ENCODE results near the gene EPHB2.

EPHB2 gene

DNA sequence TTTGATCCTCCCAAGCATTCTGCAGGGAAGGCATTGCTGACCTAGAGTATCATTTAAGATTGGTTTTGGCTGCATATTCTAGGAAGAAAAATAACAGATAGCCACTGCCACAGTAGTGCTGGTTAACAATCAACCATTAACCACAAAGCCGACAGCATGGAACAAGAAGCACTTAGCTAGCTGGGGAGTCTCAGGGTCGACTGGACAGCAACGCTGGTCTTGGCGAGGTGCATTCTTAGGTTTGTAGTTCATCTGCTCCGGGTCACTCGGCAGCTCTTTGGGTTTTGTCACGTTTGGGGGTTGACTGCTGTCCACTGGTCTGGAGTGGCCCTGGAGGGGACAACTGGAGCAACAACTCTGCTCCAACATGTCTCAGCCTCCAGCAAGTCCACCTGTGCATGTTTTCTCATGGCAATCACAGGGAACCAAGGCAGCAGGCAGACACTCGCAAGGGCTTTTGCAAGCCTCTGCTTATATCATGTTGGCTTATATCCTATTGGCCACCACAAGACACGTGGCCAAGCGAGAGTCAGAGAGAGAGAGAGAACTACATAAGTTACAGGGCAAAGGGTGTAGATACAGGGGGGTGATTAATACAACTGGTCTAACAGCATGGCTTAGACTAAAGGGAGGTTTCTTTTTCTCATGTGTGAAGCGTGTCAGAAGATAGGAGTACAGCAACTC is 162.5 kb downstream of the EPHB2 start:
- peaks cover 0 to 29% of the 10 kb centered on the region in 2 experiments for H3K27me3 ChIP-seq (ENCODE audit: control insufficient read depth in 1 of 2, insufficient read depth in 1 of 2, low read length in 2 of 2)
- H2BK15ac ChIP-seq (ENCODE audit: low read depth, poor library complexity, severe bottlenecking): no peak overlapping the region
- peak overlapping the region; percentile 84 for H3K27ac ChIP-seq (ENCODE audit: low read length, poor library complexity, severe bottlenecking)
- peaks cover 22% of the 10 kb centered on the region for H3K79me1 ChIP-seq (replicated peaks; ENCODE audit: low read length, poor library complexity, severe bottlenecking)
- H2BK120ac ChIP-seq (ENCODE audit: low read depth, low read length): no peak overlapping the region
- H3K9me3 ChIP-seq (ENCODE audit: control insufficient read depth, low read length): peaks cover 8% of the 10 kb centered on the region
- H3K4me3 ChIP-seq (ENCODE audit: insufficient read depth in 1 of 2, low read depth in 1 of 2, low read length in 2 of 2): no peak overlapping the region
- H2AFZ ChIP-seq (ENCODE audit: low read depth, low read length): no peak overlapping the region
- no peak overlapping the region for H3K9ac ChIP-seq (ENCODE audit: low read length)
- H2AK5ac ChIP-seq (ENCODE audit: low read length, severe bottlenecking): no peak overlapping the region
- no peak for DNase-seq
- no peak overlapping the region for H3K4ac ChIP-seq (ENCODE audit: low read depth in 1 of 2, low read length in 2 of 2)
- H4K8ac ChIP-seq (ENCODE audit: low read length): no peak overlapping the region
- H3K4me1 ChIP-seq (ENCODE audit: control insufficient read depth, insufficient read depth, low read depth, low read length): peaks cover 56% of the 10 kb centered on the region
- H3K36me3 ChIP-seq (ENCODE audit: control insufficient read depth in 1 of 2, insufficient read depth in 2 of 2, low read depth in 1 of 2, low read length in 2 of 2): peaks cover 0 to 33% of the 10 kb centered on the region in 2 experiments
- no peak overlapping the region for H3K18ac ChIP-seq (ENCODE audit: low read depth in 1 of 2, low read length in 2 of 2)
- no peak overlapping the region for H3K14ac ChIP-seq (ENCODE audit: low read length in 2 of 2)
- no peak overlapping the region for H2BK12ac ChIP-seq (ENCODE audit: low read length in 2 of 2)
- WGBS: 94% methylated on average over 10 of the region's 11 CpGs
- H3K23ac ChIP-seq (ENCODE audit: low read length in 2 of 2): no peak overlapping the region
- no peak overlapping the region for H2BK5ac ChIP-seq (ENCODE audit: low read depth, low read length, poor library complexity, severe bottlenecking)
- peak overlapping the region; percentile 36 for H3K4me2 ChIP-seq (ENCODE audit: low read length, poor library complexity, severe bottlenecking)
- H4K91ac ChIP-seq (ENCODE audit: low read length): no peak overlapping the region

DNA sequence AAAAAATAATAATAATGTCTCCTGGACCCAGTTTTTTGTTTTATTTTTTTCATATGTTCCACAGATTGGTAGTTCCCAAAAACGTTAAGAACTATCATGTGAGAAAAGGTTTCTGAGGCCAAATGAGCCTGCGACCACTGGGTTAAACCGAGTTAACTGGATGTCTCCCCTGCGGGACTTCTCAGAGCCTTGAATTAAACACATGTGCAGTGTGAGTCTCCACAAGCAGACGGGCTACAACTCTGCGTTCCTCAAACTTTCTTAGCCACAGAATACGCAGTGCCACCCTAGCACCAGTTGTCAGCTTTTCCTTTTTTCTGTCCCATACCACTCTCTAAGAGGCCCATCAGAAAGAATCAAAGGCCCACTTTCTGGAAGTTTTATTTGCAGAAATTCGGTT is 164.1 kb downstream of the EPHB2 start:
- Histone ChIP-seq H2BK120ac (ENCODE audit: low read depth, low read length) (no peak overlapping the region), H3K79me1 (replicated peaks; ENCODE audit: low read length, poor library complexity, severe bottlenecking) (peaks cover 13% of the 10 kb centered on the region), H3K4me1 (ENCODE audit: control insufficient read depth, insufficient read depth, low read depth, low read length) (peaks cover 63% of the 10 kb centered on the region), H4K8ac (ENCODE audit: low read length) (no peak overlapping the region), H2BK5ac (ENCODE audit: low read depth, low read length, poor library complexity, severe bottlenecking) (no peak overlapping the region), H3K4ac (ENCODE audit: low read depth in 1 of 2, low read length in 2 of 2) (no peak overlapping the region), H3K9me3 (ENCODE audit: control insufficient read depth, low read length) (peaks cover 5% of the 10 kb centered on the region), H3K18ac (ENCODE audit: low read depth in 1 of 2, low read length in 2 of 2) (no peak overlapping the region), H3K27me3 (ENCODE audit: control insufficient read depth in 1 of 2, insufficient read depth in 1 of 2, low read length in 2 of 2) (peaks cover 0 to 40% of the 10 kb centered on the region in 2 experiments), H3K27ac (ENCODE audit: low read length, poor library complexity, severe bottlenecking) (no peak overlapping the region), H3K9ac (ENCODE audit: low read length) (no peak overlapping the region), H3K4me3 (ENCODE audit: insufficient read depth in 1 of 2, low read depth in 1 of 2, low read length in 2 of 2) (no peak overlapping the region), H3K23ac (ENCODE audit: low read length in 2 of 2) (no peak overlapping the region), H2BK12ac (ENCODE audit: low read length in 2 of 2) (no peak overlapping the region), H3K36me3 (ENCODE audit: control insufficient read depth in 1 of 2, insufficient read depth in 2 of 2, low read depth in 1 of 2, low read length in 2 of 2) (peaks cover 0 to 36% of the 10 kb centered on the region in 2 experiments), H3K4me2 (ENCODE audit: low read length, poor library complexity, severe bottlenecking) (no peak overlapping the region), H3K14ac (ENCODE audit: low read length in 2 of 2) (no peak overlapping the region), H2AK5ac (ENCODE audit: low read length, severe bottlenecking) (no peak overlapping the region), H2AFZ (ENCODE audit: low read depth, low read length) (no peak overlapping the region), H2BK15ac (ENCODE audit: low read depth, poor library complexity, severe bottlenecking) (no peak overlapping the region), H4K91ac (ENCODE audit: low read length) (no peak overlapping the region)
- no peak for DNase-seq
- WGBS: 87% methylated on average over 8 of the region's 8 CpGs

DNA sequence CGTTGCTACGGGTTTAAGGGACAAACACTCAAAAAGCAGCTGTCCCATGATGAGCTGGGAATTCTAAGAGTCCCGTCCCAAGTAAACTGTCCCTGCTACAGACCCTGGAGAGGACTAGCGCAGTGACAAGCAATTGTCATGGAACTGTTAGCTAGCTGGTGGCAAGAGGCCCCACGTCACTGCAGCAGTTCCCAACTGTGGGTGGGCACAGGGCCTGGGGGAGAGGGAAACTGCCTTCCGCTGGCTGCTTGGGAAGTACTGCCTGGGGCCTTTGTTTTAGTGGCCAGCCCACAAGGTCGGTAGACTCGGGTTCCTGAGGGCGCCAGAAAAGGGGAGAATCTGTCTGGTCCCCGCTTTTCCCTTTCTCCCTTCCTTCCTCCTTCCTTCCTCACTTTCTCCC is 164.6 kb downstream of the EPHB2 start:
- no peak overlapping the region for H2BK15ac ChIP-seq (ENCODE audit: low read depth, poor library complexity, severe bottlenecking)
- DNase-seq: no peak
- H3K9me3 ChIP-seq (ENCODE audit: control insufficient read depth, low read length): peaks cover 5% of the 10 kb centered on the region
- no peak overlapping the region for H3K18ac ChIP-seq (ENCODE audit: low read depth in 1 of 2, low read length in 2 of 2)
- H3K27ac ChIP-seq (ENCODE audit: low read length, poor library complexity, severe bottlenecking): no peak overlapping the region
- H4K91ac ChIP-seq (ENCODE audit: low read length): no peak overlapping the region
- H3K4ac ChIP-seq (ENCODE audit: low read depth in 1 of 2, low read length in 2 of 2): no peak overlapping the region
- no peak overlapping the region for H4K8ac ChIP-seq (ENCODE audit: low read length)
- H2BK120ac ChIP-seq (ENCODE audit: low read depth, low read length): no peak overlapping the region
- H3K4me2 ChIP-seq (ENCODE audit: low read length, poor library complexity, severe bottlenecking): no peak overlapping the region
- no peak overlapping the region for H2BK5ac ChIP-seq (ENCODE audit: low read depth, low read length, poor library complexity, severe bottlenecking)
- WGBS: 56% methylated on average over 8 of the region's 10 CpGs
- no peak overlapping the region for H3K9ac ChIP-seq (ENCODE audit: low read length)
- peaks cover 0 to 34% of the 10 kb centered on the region in 2 experiments for H3K36me3 ChIP-seq (ENCODE audit: control insufficient read depth in 1 of 2, insufficient read depth in 2 of 2, low read depth in 1 of 2, low read length in 2 of 2)
- no peak overlapping the region for H3K4me3 ChIP-seq (ENCODE audit: insufficient read depth in 1 of 2, low read depth in 1 of 2, low read length in 2 of 2)
- H2AK5ac ChIP-seq (ENCODE audit: low read length, severe bottlenecking): no peak overlapping the region
- no peak overlapping the region for H3K14ac ChIP-seq (ENCODE audit: low read length in 2 of 2)
- H3K79me1 ChIP-seq (replicated peaks; ENCODE audit: low read length, poor library complexity, severe bottlenecking): peaks cover 12% of the 10 kb centered on the region
- no peak overlapping the region for H2BK12ac ChIP-seq (ENCODE audit: low read length in 2 of 2)
- peaks cover 0 to 40% of the 10 kb centered on the region in 2 experiments for H3K27me3 ChIP-seq (ENCODE audit: control insufficient read depth in 1 of 2, insufficient read depth in 1 of 2, low read length in 2 of 2)
- no peak overlapping the region for H2AFZ ChIP-seq (ENCODE audit: low read depth, low read length)
- H3K4me1 ChIP-seq (ENCODE audit: control insufficient read depth, insufficient read depth, low read depth, low read length): peaks cover 64% of the 10 kb centered on the region
- no peak overlapping the region for H3K23ac ChIP-seq (ENCODE audit: low read length in 2 of 2)

DNA sequence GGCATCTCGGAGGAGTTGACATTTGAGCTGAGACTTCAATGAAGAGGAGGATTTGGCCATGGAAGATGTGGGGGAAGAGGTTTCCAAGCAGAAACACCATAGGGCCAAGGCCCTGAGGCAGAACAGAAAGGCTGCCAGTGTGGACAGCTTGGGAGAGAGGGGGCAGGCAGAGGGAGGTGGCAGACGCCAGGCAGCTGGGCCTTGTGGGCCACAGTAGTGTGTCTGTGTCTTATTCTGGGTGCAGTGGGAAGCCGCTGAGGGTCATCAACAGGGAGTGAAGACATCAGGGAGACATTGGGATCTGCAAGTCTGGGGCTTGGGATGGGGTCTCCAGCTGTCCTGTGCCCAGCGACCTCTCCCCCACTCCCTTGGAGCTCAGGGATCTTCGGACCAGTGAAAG is 165.2 kb downstream of the EPHB2 start:
- Histone ChIP-seq H3K4me3 (ENCODE audit: insufficient read depth in 1 of 2, low read depth in 1 of 2, low read length in 2 of 2) (no peak overlapping the region), H2BK12ac (ENCODE audit: low read length in 2 of 2) (no peak overlapping the region), H3K23ac (ENCODE audit: low read length in 2 of 2) (no peak overlapping the region), H2BK15ac (ENCODE audit: low read depth, poor library complexity, severe bottlenecking) (no peak overlapping the region), H3K27me3 (ENCODE audit: control insufficient read depth in 1 of 2, insufficient read depth in 1 of 2, low read length in 2 of 2) (peaks cover 0 to 36% of the 10 kb centered on the region in 2 experiments), H3K9ac (ENCODE audit: low read length) (no peak overlapping the region), H3K14ac (ENCODE audit: low read length in 2 of 2) (no peak overlapping the region), H4K8ac (ENCODE audit: low read length) (no peak overlapping the region), H2AK5ac (ENCODE audit: low read length, severe bottlenecking) (peak overlapping the region; percentile 79), H3K4me2 (ENCODE audit: low read length, poor library complexity, severe bottlenecking) (no peak overlapping the region), H3K79me1 (replicated peaks; ENCODE audit: low read length, poor library complexity, severe bottlenecking) (peaks cover 10% of the 10 kb centered on the region), H3K4me1 (ENCODE audit: control insufficient read depth, insufficient read depth, low read depth, low read length) (peaks cover 64% of the 10 kb centered on the region), H3K4ac (ENCODE audit: low read depth in 1 of 2, low read length in 2 of 2) (no peak overlapping the region), H3K9me3 (ENCODE audit: control insufficient read depth, low read length) (peaks cover 5% of the 10 kb centered on the region), H2BK120ac (ENCODE audit: low read depth, low read length) (no peak overlapping the region), H3K27ac (ENCODE audit: low read length, poor library complexity, severe bottlenecking) (no peak overlapping the region), H3K36me3 (ENCODE audit: control insufficient read depth in 1 of 2, insufficient read depth in 2 of 2, low read depth in 1 of 2, low read length in 2 of 2) (peaks cover 0 to 37% of the 10 kb centered on the region in 2 experiments), H2BK5ac (ENCODE audit: low read depth, low read length, poor library complexity, severe bottlenecking) (no peak overlapping the region), H2AFZ (ENCODE audit: low read depth, low read length) (no peak overlapping the region), H3K18ac (ENCODE audit: low read depth in 1 of 2, low read length in 2 of 2) (no peak overlapping the region), H4K91ac (ENCODE audit: low read length) (no peak overlapping the region)
- WGBS: 97% methylated on average over 5 of the region's 5 CpGs
- DNase-seq: no peak

Data from mesenchymal stem cell (in vitro differentiated cells and primary cell).